GM12875 (cell line): ENCODE results near the gene OR4K5.

ENCODE experiments used
- H3K4me3 ChIP-seq: one replicate; pipeline ENCODE4 v1.5.1; 2011; ENCODE audit warnings: low read depth, low read length, control low read depth
- TF ChIP-seq, protein P1 (sequence below): IDR thresholded peaks from 2 replicates; pipeline ENCODE4 v1.5.1; 2011; ENCODE audit warnings: low read depth, mild to moderate bottlenecking, control low read depth, inconsistent platforms, low read length, moderate library complexity, borderline replicate concordance; ENCODE audit not compliant: insufficient read depth

The OR4K5 gene

DNA sequence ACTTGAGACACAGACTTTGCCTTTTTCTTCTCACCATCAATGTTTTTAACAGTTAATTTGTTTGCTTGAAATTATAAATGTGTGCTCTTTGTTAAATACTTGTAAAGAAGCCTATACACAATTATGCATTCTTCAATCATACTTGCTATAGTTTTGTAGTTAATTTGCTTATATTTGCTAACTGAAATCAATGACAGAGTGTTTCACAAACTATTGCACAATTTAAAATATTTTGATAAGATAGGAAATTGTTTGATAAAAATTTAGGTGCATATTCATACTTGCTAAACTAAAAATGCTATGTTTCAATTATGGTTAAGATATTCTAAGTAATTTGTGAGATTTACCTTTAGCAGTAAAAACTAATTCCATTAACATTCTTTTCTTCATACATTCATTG, 13.7 kb upstream of the OR4K5 start:
- H3K4me3 ChIP-seq = no peak overlapping the region
- TF ChIP-seq, protein P1, sequence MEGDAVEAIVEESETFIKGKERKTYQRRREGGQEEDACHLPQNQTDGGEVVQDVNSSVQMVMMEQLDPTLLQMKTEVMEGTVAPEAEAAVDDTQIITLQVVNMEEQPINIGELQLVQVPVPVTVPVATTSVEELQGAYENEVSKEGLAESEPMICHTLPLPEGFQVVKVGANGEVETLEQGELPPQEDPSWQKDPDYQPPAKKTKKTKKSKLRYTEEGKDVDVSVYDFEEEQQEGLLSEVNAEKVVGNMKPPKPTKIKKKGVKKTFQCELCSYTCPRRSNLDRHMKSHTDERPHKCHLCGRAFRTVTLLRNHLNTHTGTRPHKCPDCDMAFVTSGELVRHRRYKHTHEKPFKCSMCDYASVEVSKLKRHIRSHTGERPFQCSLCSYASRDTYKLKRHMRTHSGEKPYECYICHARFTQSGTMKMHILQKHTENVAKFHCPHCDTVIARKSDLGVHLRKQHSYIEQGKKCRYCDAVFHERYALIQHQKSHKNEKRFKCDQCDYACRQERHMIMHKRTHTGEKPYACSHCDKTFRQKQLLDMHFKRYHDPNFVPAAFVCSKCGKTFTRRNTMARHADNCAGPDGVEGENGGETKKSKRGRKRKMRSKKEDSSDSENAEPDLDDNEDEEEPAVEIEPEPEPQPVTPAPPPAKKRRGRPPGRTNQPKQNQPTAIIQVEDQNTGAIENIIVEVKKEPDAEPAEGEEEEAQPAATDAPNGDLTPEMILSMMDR = no peak

DNA sequence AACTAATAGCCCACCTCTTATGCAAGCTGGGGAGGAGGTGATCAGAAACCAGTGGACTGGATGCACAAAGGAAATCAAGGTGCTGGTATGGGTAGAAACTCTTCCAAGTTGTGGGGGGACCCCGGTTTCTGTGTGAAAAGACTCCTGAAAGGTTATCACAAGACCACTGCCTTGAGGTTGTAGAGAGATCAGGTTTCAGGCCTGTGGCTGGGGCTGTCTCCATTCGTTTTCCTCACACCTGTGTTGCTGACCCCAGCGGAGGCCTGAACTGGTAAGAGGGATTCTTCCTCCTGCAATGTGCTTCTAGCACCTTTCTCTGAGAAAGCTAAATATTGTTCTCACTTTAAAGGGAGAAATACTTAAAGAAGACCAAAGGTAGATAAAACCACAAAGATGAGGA, 9.3 kb upstream of the OR4K5 start:
- TF ChIP-seq, protein P1 = no peak
- H3K4me3 ChIP-seq = no peak overlapping the region

DNA sequence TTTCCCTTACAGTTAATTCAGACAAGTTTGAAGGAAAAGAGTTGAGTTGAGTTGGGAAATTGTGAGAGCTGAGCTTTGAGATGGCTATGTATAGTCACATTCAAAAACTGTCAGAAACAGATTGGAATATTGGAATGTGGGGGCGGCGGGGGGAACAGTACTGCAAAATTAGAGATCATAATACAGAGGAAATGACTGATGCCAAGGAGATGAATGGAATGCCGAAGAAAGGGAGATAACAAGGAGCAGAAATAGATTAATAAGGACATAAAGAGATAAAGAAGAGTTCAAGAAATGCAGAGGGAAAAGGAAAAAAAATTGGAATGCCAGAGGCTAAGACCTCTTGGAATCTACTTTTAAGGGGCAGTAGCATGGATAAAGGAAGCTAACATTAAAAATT, 3.2 kb upstream of the OR4K5 start:
- no peak overlapping the region for H3K4me3 ChIP-seq
- TF ChIP-seq, protein P1 = no peak

DNA sequence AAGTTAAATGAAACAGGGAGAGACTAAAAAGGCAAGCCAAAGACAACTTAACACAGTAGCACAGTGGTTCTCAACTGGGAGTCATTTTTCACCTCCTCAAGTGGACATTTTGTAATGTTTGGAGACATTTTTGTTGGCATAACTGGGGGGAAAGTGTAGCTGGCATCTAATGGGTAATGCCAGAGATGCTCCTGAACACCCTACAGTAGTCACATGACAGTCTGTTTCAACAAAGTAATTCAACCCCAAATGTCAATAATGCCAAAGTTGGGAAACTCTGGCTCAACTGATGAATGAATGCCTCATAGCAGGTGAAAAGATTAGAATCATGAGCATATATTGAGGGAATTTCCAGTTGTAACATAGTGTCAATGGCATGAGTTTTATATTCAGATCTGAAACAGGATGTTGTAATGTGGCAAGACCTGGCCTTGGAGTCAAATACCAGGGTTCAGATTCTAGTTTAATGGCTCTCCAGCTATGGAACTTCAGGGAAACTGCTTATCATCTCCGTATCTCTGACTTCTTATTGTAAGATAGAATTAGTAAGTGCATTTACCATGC, 2.4 kb upstream of the OR4K5 start:
- TF ChIP-seq, protein P1 = no peak
- H3K4me3 ChIP-seq = no peak overlapping the region

DNA sequence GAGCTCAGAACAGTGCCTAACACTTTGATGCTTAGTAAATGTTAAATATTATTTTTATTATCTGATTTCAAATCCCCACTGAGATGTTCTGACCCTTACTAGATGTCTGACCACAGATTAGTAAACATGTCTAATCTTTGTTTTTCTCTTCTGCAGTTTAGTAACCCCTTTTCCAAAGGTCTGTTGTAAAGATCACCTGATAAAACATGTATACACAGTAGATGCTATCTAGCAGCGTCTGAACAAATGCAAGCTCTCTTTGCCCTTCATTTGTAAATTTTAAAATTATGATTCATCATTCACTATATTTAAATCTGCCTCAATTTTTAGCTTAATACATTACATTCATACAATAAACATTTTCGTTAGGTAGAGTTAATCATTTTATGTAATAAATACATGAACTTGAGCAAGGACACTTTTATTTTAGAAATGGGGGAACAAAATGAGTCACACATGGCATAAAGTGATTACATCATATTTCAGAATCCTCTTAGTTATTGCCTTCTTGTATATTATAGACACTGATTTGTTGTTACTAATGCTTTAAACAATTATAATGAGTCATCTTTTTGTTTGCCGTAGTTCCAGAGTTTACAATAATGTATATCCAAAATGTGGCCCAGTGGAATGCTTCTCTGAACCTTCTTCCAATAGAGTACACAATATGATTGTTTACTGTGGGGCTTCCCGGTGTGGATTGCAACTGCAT, 1.7 kb upstream of the OR4K5 start:
- H3K4me3 ChIP-seq = no peak overlapping the region
- TF ChIP-seq, protein P1 = no peak

DNA sequence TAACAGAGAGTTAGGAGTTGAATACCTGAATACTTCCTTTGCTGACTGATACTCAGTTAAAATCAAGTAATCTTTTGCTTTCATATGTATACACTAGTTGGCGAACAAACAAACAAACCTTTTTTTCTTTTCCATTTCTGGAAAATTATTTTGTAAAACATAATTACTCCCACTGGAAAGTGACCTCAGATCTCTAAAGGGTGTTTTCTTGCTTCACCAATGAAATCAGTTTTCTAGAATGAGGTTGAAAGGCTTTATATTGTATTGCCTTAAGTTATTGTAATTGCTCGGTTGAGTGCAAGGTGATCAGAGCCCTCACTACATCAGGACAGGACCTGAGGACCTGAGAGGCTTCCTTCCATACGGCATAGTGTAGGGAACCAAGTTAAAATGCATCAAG, 10.2 kb downstream of the OR4K5 start, which contains the start of gene OR4K1:
TSS of gene OR4K1 (plus strand) at position 301 of the 400 bp plus-strand sequence. CDS start 4,750 bp downstream, outside the sequence.
- TF ChIP-seq, protein P1 = no peak
- no peak within 1 kb of the TSS for H3K4me3 ChIP-seq

DNA sequence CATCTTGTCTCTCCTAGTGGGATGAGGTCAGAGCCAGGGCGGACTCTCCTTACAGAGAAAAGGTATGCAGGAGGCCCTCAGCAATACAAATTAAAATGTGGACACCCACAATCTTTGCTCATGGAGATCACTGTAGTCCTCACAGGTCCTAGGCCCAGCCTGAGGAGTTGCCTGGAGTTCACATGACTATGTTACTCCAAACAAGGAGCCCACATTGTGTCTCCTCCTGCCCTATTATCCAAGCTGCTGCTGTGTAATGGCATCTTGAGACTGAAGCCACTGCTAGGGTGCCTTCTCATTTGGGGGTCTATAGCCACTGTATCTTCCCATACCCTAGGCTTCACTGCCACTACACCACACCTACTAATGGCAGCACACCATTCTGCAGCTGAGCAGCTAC, 21.3 kb downstream of the OR4K5 start:
- H3K4me3 ChIP-seq = no peak overlapping the region
- TF ChIP-seq, protein P1 = no peak
